ENCODE results near the gene PRRC2B.

DNA sequence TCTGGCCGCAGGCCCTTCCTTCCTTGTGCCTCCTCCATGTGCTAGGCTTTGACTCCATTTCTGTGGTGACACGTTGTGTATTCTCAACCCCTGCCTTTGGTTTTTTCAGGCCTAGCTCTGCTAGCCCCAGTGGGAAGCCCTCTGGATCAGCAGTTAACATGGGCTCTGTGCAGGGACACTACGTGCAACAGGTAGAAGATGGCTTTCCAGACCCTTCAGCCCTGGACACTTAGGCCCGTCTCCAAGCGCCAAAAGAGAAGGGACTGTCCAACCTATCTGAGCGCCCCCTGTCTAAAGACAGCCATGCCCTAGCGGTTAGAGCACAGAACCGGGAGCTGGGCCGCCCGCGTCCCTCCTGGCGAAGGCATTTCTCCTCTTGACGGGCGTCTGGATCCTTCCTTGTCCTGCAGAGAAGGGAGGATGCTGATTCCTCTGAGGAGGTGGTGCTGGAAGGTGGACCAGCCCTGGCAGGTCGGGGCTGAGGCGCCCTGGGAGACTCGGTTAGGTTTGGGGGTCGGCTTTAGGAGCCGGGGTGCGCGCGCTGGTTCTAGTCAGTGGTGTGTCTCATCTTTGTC, 100.5 kb downstream of the PRRC2B start:
- TF ChIP-seq, protein P1, sequence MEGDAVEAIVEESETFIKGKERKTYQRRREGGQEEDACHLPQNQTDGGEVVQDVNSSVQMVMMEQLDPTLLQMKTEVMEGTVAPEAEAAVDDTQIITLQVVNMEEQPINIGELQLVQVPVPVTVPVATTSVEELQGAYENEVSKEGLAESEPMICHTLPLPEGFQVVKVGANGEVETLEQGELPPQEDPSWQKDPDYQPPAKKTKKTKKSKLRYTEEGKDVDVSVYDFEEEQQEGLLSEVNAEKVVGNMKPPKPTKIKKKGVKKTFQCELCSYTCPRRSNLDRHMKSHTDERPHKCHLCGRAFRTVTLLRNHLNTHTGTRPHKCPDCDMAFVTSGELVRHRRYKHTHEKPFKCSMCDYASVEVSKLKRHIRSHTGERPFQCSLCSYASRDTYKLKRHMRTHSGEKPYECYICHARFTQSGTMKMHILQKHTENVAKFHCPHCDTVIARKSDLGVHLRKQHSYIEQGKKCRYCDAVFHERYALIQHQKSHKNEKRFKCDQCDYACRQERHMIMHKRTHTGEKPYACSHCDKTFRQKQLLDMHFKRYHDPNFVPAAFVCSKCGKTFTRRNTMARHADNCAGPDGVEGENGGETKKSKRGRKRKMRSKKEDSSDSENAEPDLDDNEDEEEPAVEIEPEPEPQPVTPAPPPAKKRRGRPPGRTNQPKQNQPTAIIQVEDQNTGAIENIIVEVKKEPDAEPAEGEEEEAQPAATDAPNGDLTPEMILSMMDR (IDR thresholded peaks at IDR 0.05): no peak
- TF ChIP-seq POLR2A (IDR thresholded peaks at IDR 0.05): no peak
